ENCODE measurements around the gene C1orf21.

DNA sequence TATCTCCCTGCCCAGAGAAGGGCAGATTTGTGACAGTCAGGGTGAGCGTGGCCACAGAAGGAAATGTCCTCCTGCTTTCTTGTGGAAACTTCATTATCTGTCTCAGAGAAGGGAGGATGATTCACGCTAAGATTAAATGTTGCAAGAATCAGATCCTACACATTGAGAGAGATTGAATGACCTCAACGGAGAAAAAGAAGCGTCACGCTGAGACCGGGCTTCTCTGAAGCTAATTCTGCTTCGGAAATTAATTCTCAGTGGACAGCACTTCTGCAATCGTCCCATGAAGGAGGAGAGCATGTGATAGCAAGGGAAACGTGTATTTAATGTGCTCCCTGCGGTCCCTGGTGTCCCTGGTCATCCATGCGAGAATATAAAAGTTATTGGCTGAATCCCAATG lies 19.8 kb upstream of the C1orf21 start:
- no peak for TF ChIP-seq EZH2 (IDR thresholded peaks at IDR 0.05; ENCODE audit: low read length)
- TF ChIP-seq, protein P1, sequence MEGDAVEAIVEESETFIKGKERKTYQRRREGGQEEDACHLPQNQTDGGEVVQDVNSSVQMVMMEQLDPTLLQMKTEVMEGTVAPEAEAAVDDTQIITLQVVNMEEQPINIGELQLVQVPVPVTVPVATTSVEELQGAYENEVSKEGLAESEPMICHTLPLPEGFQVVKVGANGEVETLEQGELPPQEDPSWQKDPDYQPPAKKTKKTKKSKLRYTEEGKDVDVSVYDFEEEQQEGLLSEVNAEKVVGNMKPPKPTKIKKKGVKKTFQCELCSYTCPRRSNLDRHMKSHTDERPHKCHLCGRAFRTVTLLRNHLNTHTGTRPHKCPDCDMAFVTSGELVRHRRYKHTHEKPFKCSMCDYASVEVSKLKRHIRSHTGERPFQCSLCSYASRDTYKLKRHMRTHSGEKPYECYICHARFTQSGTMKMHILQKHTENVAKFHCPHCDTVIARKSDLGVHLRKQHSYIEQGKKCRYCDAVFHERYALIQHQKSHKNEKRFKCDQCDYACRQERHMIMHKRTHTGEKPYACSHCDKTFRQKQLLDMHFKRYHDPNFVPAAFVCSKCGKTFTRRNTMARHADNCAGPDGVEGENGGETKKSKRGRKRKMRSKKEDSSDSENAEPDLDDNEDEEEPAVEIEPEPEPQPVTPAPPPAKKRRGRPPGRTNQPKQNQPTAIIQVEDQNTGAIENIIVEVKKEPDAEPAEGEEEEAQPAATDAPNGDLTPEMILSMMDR (optimal IDR thresholded peaks at IDR 0.05 in 1 of 3, IDR thresholded peaks at IDR 0.05 in 1 of 3, conservative IDR thresholded peaks at IDR 0.05 in 1 of 3; ENCODE audit: extremely low read depth in 1 of 3, insufficient read depth in 2 of 3, low read length in 3 of 3) = no peak
